H54 (cell line): ENCODE results near the gene SIK2.

Source experiments
- DNase-seq: peaks from one replicate; pipeline ENCODE4 v3.0.0; 2011; ENCODE audit warnings: low spot score, mixed read lengths; ENCODE audit not compliant: insufficient read length
- FAIRE-seq: peaks from 3 replicates; lab custom pipeline; 2011; peaks lifted over from hg19 to GRCh38; lab: Jason Lieb, UNC
- POLR2A ChIP-seq: IDR thresholded peaks from 2 replicates; pipeline ENCODE4 v1.6.1; 2011; ENCODE audit warnings: low read depth, mild to moderate bottlenecking, low read length

Gene SIK2

GRCh38 chr11:111665777-111666176, 63.5 kb downstream of the SIK2 start:
- DNase-seq (no peak), FAIRE-seq (no peak)
- TF ChIP-seq POLR2A: no peak

GRCh38 chr11:111668980-111669379, 66.7 kb downstream of the SIK2 start:
- FAIRE-seq: no peak
- no peak for TF ChIP-seq POLR2A
- DNase-seq: no peak

DNA sequence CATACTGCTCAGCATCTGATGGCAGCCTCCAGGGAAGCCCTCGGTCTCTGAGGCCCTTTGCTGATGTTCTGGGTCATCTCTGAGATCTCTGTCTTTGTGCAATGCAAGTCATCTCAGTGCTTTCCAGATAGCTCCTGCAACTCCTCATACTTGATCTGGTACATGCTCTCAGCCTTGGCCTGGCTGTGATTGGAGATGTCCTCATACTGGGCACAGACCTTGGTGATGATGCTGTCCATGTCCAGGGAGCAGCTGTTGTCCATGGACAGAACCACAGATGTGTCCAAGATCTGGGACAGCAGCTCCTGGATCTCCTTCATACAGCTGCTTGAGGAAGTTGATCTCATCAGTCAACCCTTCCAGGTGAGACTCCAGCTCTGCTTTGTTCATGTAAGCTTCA, 69.1 kb downstream of the SIK2 start:
- no peak for DNase-seq
- no peak for FAIRE-seq
- no peak for TF ChIP-seq POLR2A

- FAIRE-seq (no peak), DNase-seq (no peak)
- TF ChIP-seq POLR2A: no peak
Observed at GRCh38 chr11:111672949-111673348, 70.7 kb downstream of the SIK2 start.

DNA sequence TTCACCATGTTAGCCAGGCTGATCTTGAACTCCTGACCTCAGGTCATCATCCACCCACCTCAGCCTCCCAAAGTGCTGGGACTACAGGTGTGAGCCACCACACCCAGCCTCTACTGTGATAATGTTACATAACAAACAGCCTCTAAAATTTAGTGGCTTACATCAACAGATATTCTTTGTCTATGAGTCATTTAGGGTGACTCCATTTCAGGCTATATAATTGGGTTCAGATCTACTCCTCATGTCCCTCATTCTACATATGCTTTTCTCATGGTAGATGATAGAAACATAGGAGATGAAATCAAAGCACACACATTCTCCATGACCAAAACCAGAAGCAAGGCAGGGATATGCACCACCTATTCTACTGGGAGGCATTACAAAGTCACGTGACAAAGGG, 72.7 kb downstream of the SIK2 start:
- FAIRE-seq: no peak
- TF ChIP-seq POLR2A: no peak
- no peak for DNase-seq

DNA sequence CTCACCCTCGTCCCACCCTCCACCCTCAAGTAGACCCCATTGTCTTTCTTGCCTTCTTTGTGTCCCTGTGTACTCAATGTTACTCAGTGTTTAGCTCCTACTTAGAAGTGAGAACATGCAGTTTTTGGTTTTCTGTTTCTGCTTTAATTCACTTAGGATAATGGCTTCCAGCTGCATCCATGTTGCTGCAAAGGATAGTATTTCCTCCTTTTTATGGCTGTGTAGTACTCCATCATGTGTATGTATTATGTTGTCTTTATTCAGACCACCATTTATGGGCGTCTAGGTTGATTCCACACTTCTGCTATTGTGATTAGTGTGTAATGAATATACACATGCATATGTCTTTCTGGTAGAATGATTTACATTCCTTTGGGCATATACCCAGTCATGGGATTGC, 73.6 kb downstream of the SIK2 start:
- no peak for TF ChIP-seq POLR2A
- DNase-seq (no peak), FAIRE-seq (no peak)

DNA sequence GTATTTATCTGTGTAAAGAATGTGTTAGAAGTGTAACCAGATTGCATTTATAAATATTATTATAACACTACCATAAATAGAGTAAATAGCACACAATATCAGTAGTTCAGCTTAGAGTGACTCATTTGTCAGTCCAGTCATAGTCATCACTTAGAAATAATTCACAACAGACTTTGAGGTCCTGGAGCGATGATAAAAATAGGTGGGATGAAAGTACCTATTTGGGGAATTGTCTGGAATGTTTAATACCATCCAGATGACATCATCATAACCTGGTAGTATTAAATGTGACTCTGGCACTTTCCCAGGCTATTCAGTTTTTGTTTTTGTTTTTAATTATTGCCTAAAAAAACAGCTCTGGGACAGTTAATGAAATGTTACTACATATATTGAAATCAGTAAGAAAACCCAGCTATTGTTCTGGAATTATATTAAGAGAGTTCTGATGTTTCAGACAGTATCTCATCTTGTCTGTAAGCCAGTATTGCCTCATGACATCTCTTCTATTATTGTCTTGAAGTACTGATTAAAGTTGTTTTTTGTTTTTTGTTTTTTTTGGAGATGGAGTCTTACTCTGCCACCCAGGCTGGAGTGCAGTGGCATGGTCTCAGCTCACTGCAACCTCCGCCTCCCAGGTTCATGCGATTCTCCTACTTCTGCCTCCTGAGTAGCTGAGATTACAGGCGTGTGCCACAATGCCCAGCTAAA, 74.8 kb downstream of the SIK2 start:
- FAIRE-seq: no peak
- peak; percentile 3 for DNase-seq
- TF ChIP-seq POLR2A: no peak

GRCh38 chr11:111680486-111681175, 78.4 kb downstream of the SIK2 start:
- DNase-seq (no peak), FAIRE-seq (no peak)
- TF ChIP-seq POLR2A: no peak

DNA sequence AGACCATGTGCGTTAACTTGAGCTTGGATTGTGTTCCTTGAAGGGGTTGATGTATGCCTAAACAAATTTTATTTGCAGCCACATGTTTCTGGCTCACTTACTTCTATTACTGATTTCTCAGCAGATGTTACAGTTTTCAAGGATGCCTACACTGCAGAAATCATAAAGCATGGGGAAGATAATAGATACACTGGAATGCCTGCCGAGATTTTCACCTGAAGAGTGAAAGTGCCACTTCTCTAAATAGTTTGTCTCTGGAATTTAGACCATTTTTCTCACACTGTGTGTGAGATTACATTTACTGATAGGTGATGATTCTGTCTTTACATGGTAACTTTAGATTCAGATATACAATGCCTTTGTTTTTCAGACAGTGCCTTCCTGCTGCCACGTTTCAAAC, 81.6 kb downstream of the SIK2 start:
- TF ChIP-seq POLR2A: no peak
- DNase-seq (no peak), FAIRE-seq (no peak)

GRCh38 chr11:111684251-111684650, 82.0 kb downstream of the SIK2 start:
- DNase-seq (no peak), FAIRE-seq (no peak)
- TF ChIP-seq POLR2A: no peak

GRCh38 chr11:111688013-111688412, 85.8 kb downstream of the SIK2 start:
- TF ChIP-seq POLR2A: no peak
- FAIRE-seq: no peak

GRCh38 chr11:111691176-111691575, 88.9 kb downstream of the SIK2 start:
- no peak for FAIRE-seq
- DNase-seq: no peak
- TF ChIP-seq POLR2A: no peak

More at GRCh38 chr11:111688013-111688412, 85.8 kb downstream of the SIK2 start:
- DNase-seq: no peak

DNA sequence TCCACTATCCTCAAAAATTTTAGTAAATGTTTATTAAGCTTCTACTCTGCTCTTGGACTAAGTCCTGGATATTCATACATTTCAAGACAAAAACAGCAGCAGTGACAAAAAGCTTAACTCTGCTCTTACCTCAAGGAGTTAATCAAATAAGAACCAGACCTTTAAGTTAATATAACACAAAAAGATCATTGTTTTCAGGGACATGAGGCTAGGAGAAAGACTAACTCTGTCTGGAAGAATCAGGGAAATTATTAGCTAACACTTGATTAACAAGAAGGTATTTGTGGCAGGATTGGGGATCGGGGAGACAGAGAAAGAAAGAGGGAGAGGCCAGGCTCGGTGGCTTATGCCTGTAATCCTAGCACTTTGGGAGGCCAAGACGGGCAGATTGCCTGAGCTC, 89.5 kb downstream of the SIK2 start:
- no peak for DNase-seq
- TF ChIP-seq POLR2A: no peak
- FAIRE-seq: no peak

GRCh38 chr11:111693224-111693937, 91.1 kb downstream of the SIK2 start:
- TF ChIP-seq POLR2A: no peak
- no peak for FAIRE-seq
- no peak for DNase-seq
